HG02884 (cell line): Measurements from ENCODE around the gene PTPRN2.

Experiments
- ATAC-seq: cut with Tn5 transposase; IDR thresholded peaks from one replicate; pipeline ENCODE4 v1.9.1; 2021; ENCODE audit warnings: mild to moderate bottlenecking, moderate library complexity; ENCODE audit not compliant: unreplicated experiment

The PTPRN2 gene

DNA sequence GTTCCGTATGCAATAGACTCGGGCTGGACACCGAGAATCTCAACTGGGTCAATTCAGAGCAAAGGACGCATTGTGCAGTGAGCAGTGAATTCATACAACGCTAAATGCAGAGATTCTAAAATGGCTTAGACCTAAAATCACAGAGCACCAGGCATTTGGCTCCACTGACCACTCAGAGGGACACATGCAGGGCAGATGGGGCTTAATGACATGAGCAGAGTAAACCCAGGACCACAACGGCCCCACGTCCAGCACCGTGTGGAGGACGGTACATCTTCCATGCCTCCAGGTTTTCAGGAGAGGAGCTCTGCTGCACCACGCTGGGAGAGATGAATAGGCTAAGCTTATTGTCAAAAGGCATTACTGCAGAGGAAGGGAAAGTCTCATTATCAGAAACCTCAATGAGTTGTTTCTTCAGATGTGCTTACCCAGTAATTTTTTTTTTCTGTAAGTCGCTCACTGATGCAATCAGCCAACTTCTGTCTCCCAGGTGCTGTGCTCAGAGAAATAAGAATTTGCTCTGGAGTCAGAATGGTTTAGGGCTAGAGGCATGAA is 555.0 kb downstream of the PTPRN2 start:
- ATAC-seq: no peak

DNA sequence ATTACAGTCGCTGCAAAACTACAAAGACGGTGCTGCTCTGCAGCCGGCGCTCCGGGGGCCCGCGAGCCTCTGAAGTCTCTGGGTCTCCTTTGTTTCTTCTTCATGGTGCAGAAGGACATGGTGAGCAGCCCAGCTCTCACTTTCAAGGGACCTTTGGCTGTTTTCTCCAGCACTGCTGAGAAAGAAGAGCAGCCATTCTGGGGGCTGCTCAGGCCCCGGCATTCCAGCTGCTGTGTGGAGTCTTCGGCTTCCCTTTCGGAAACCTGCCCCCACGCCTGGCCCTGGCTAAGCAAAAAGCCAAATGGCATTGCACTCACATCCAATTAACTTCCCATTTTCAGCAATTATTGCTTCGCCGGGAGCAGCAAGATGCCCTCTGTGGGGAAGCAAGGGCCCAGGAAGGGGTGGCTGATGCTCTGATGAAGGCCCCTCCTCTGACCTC is 555.7 kb downstream of the PTPRN2 start:
- ATAC-seq: no peak

- no peak for ATAC-seq
Observed at GRCh38 chr7:158030566-158030965, 557.1 kb downstream of the PTPRN2 start.

DNA sequence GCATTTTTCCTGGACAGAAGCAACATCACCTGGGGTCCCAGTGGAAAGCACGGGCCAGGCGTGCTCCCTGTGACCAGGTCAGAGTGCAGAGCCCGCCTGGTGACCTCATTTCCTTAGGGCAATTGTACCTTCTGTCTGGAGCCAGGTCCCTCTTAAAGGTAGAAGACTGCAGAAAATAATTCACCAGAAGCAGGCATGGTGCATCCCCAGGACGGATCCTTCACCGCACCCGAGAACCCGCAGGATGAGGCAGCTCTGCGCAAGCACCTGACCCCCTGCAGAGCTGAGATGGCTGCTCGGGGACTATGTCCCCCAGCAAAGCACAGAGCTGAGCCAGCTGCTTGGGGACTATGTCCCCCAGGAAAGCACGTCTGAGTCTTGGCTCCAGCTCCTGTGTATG is 557.6 kb downstream of the PTPRN2 start:
- no peak for ATAC-seq

GRCh38 chr7:158029509-158029908 is 558.1 kb downstream of the PTPRN2 start:
- no peak for ATAC-seq

DNA sequence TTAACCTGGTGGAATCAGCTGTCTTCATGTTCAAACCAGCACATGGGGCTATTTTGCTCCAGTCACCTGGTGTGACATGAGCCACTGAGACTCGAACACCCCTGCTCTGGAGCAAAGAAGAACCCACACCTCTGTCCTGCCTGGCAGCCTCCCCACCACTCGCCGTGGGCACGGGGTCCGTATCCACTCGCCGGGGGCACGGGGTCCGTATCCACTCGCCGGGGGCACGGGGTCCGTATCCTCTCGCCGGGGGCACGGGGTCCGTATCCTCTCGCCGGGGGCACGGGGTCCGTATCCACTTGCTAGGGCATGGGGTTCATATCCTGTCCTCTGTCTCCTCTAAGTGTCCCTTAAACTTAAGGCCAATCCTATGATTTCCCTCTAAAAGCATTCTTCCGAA is 558.7 kb downstream of the PTPRN2 start:
- ATAC-seq: no peak

GRCh38 chr7:158028290-158028941 is 559.2 kb downstream of the PTPRN2 start:
- ATAC-seq: no peak

- ATAC-seq: no peak
Observed at GRCh38 chr7:158027646-158028045, 560.0 kb downstream of the PTPRN2 start.

- no peak for ATAC-seq
Observed at GRCh38 chr7:158026636-158027265, 560.9 kb downstream of the PTPRN2 start.

DNA sequence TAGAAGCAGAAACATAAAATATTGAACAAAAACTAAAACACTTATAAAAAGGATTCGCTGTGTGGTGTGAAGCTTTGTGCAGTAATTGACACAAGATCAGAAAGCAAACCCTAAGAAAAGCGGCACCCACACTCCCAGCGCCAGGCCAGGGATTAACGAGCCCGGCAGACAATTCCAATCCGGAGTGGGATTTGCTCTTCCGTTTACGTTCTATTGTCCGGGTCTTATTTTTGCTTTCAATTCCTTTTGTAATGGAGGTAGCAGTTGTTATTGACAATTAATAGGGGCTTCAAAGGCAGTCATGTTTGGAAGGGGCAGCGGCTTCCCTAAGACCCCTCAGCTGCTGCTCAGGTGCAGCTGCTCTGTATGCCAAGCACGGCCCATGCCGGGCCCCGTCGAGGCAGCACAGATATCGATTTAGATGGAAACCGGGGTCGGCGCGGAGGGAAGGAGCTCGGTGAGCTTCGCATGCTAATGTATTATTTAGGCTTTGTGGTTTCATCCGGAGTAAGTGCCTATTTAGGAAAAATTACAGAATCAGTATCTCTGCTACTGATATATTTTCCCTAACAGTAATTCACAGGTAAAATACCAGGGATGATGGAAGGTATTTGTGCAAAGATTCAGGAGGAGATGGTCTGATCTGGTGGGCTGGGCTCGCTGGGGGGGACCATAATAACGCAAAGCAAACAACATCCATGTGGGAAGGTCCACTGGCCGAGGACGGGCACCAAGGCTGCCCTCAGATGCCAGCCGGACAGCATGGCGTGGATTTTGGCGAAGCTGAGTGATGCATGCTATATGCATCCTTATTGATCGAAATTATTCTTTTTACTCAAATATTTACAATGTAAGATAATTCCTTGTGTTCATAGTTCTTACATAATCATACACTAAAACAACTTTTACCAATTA is 561.7 kb downstream of the PTPRN2 start:
- no peak for ATAC-seq

DNA sequence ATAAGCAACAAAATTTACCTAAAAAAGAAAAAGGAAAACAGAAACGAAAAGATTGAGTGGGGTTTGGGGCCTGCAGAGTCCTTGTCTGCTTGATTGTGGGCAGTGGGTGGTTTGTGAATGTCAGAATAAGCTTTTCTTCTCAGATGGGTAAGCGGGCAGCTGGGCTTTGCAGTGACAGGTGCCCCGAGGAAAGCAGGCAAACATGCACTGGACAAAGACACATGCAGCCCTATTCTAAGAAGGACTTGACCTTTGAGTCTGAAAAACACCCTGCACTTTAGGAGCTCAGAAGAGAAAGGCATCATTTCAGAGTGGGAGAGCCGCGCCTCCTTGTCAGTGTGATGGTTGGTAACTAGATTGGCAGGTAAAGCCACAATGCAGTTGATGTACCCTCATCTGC is 562.7 kb downstream of the PTPRN2 start:
- no peak for ATAC-seq

DNA sequence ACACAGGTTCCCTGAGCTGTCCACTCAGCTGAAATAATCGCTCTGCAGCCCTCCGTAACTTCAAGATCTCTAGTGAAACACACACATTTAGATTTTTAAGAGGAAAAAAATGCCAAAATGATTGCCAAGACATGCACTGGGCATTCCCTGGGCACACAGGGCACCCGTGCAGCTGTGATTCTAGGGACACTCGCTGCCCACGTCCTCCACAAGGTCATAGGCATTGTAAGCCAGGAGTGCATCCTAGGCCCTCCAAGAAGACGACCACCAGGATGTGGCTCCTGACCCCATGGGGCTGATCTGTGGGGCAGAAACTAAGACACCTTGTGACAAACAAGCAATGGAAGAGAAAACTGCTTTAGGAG is 563.3 kb downstream of the PTPRN2 start:
- ATAC-seq: no peak

- no peak for ATAC-seq
Observed at GRCh38 chr7:158023681-158024350, 563.8 kb downstream of the PTPRN2 start.

GRCh38 chr7:158023157-158023556 is 564.5 kb downstream of the PTPRN2 start:
- no peak for ATAC-seq

DNA sequence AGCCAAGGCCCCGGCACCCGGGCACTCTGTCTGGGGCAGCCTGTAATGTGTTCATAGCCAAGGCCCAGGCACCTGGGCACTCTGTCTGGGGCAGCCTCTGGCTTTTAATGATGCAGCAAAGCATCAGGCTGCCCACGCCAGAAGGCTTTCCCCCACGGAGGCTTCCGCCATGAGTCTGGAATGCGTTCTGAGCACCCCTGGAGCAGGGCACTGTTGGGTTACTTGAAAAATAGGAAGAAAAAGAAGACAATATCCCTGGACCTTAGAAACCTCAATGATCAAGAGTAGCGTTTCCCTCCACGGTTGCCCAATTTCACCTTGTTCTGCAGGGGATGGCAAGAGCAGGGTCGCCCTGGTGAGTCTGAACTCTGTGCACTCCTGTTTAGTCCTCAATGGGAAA is 565.0 kb downstream of the PTPRN2 start:
- no peak for ATAC-seq

DNA sequence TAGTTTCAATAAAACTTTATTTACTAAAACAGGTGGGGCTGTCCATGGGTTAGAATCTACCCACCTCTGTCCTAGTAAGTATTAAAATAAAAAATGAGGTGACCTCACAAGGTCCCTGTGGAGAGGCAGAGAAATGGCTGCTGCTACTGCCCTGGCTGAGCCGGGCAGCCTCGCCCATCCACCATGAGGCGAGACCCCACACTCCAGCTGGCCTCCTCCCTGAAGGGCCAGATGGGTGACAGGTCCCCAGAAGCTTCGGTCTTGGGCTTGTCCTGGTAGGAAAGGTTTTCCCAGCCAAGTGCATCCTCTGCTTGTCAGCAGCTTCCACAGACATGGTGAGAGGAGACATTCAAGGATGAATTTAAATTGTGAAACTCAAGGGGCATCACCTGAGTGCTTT is 565.8 kb downstream of the PTPRN2 start:
- ATAC-seq: no peak

- no peak for ATAC-seq
Observed at GRCh38 chr7:158020706-158021095, 566.9 kb downstream of the PTPRN2 start.

GRCh38 chr7:158019726-158020705 is 567.6 kb downstream of the PTPRN2 start:
- no peak for ATAC-seq

DNA sequence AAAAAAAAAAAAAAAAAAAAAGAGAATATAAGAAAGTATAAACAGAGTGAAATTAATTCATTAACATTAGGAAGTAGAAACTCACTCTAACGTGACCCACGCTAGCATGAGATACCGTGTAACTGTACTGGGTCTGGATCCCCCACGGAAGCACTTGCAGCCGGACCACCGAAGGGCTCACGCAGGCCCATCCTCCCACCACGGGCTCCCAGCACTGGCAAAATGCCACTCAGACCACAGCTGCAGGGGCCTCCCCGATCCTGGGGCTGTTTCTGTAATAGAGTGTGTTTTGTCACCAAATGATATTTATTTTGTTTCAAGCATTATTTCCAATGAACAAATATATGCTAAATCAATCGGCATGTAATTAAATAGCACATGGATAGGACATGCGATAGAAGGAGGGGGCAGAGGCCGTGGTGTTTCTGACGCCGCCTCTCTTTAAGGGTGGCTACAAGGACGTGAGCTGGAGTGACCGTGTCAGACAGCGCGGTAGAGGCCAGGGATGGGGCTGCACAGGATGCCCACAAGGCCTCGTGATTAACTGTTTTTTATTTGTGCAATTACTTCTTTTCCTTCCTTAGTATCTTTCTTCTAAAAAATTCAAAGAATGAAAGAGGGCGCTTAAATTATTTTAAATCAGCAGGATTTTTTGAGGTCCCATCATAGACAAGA is 568.5 kb downstream of the PTPRN2 start:
- no peak for ATAC-seq
